HG03280 (cell line): ENCODE measurements around the gene SCAF1.

ENCODE experiments used
- ATAC-seq: cut with Tn5 transposase; IDR thresholded peaks from one replicate; pipeline ENCODE4 v1.9.1; 2021; ENCODE audit warnings: mild to moderate bottlenecking, moderate library complexity; ENCODE audit not compliant: unreplicated experiment

Gene SCAF1, protein sequence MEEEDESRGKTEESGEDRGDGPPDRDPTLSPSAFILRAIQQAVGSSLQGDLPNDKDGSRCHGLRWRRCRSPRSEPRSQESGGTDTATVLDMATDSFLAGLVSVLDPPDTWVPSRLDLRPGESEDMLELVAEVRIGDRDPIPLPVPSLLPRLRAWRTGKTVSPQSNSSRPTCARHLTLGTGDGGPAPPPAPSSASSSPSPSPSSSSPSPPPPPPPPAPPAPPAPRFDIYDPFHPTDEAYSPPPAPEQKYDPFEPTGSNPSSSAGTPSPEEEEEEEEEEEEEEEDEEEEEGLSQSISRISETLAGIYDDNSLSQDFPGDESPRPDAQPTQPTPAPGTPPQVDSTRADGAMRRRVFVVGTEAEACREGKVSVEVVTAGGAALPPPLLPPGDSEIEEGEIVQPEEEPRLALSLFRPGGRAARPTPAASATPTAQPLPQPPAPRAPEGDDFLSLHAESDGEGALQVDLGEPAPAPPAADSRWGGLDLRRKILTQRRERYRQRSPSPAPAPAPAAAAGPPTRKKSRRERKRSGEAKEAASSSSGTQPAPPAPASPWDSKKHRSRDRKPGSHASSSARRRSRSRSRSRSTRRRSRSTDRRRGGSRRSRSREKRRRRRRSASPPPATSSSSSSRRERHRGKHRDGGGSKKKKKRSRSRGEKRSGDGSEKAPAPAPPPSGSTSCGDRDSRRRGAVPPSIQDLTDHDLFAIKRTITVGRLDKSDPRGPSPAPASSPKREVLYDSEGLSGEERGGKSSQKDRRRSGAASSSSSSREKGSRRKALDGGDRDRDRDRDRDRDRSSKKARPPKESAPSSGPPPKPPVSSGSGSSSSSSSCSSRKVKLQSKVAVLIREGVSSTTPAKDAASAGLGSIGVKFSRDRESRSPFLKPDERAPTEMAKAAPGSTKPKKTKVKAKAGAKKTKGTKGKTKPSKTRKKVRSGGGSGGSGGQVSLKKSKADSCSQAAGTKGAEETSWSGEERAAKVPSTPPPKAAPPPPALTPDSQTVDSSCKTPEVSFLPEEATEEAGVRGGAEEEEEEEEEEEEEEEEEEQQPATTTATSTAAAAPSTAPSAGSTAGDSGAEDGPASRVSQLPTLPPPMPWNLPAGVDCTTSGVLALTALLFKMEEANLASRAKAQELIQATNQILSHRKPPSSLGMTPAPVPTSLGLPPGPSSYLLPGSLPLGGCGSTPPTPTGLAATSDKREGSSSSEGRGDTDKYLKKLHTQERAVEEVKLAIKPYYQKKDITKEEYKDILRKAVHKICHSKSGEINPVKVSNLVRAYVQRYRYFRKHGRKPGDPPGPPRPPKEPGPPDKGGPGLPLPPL

DNA sequence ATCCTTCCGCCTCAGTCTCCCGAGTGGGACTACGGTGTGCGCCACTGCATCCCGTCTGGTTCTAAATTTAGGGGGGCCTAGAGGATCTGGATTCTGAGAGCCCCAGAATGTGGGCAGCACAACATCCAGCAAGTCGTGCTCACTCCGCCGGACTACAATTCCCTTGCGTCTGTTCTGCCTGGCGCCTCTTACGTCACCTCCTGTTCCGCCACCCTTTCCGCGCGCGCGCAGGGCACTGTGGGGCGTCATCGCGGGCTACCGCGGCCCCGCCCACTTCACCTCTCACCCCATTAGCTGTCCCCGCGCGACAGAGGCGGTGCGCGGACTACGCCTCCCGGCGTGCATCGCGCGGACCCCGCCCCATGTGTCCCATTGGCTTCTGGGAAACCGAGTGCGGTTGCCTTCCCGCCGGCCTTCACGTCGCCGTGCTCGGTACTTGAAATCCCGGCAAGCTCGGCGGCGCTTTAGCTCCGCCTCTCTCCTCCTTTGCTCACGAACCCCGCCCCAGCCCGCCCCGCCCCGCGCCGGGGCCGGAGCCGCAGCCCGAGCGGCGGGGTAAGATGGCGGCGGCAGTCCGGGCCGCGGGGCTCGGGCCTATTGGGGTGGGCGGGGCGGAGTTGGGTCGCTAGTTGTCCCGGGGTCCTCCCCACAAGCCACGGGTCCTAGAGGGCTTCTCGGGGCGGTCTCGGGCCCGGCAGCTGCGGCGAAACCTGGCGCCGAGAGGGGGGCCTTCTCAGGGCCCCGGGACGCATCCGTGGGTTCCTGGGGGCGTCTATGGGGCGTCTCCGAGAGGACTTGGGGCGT, at the start of gene SCAF1:
Gene SCAF1, plus strand, starts transcription at position 522 of the 804 bp plus-strand sequence. CDS start 2,818 bp downstream, outside the sequence.
- peak; percentile 67 for ATAC-seq

DNA sequence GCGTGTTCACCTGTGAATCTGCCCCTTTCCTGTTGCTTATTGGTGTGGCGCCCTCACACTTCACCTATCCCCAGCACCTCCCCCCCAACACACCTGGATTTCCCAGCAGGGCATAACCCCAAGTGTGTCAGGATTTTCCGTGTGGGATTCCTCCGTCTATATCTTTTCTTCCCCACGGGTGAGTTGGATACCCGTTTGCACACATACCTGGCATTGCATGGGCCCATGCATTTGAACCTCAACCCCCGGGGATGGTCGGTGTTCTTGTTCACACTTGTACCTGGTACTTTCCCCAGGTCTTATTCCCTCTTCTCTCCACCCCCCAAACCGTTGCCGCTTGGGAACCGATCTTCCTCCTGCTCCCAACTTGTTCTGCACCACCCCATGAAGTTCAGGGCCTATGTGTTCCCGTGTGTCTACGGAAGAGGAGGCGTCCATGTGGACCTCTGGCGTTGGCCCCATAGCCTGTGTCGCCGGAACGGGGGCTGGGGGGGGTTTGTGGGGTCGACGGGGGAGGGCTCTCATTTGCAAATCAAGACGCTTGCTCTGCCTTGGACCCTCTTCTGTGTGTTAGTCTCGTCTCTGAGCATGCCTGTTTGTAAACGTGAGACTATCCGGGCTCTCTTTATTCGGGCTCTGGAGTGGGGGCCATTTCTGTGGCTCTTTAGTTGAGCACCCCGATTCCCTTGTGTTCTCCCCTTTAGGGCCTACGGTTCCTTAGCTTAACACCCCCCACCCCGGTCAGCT, 49.4 kb upstream of the SCAF1 start:
- no peak for ATAC-seq

DNA sequence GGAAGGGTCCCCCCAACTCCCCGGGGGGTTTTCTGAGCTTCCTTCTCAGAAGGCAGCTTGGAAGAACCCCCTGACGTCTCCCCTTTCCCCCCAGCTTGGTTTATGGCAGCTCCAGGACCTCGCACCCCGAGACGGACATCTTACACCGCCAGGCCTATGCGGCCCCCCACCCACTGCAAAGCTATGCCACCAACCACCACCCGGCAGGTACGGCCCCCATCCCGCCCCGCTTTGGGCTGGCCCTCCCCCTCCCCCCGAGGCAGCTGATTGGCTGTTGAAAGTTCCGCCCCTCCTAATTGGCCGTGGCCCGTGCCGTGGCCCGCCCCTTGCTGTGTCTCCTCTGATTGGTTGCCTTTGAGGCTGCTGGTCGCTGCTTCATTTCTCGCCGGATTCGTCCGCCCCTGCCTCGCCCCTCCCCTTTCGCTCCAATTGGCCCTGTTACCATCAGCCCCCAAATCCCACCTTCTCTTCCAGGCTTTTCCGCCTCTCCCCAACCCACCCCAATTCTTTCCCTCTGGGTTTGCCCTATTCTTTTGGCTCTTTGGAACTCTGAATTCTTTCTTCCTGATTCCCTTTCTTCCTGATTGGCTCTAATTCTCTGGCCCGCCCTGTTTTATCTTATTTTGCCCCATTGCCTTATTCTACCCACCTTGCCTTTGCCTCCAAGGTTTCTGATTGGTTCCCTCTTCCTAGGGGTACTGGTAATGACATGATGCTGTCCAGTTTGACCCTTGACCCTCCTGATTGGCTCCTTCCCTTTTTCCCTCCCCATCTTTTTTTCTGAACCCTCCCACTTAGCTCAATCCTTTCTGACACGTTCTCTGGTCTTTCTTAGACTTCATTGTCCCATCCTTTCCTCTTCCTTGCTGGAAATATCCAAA, 48.5 kb upstream of the SCAF1 start:
- peak; percentile 46 for ATAC-seq

DNA sequence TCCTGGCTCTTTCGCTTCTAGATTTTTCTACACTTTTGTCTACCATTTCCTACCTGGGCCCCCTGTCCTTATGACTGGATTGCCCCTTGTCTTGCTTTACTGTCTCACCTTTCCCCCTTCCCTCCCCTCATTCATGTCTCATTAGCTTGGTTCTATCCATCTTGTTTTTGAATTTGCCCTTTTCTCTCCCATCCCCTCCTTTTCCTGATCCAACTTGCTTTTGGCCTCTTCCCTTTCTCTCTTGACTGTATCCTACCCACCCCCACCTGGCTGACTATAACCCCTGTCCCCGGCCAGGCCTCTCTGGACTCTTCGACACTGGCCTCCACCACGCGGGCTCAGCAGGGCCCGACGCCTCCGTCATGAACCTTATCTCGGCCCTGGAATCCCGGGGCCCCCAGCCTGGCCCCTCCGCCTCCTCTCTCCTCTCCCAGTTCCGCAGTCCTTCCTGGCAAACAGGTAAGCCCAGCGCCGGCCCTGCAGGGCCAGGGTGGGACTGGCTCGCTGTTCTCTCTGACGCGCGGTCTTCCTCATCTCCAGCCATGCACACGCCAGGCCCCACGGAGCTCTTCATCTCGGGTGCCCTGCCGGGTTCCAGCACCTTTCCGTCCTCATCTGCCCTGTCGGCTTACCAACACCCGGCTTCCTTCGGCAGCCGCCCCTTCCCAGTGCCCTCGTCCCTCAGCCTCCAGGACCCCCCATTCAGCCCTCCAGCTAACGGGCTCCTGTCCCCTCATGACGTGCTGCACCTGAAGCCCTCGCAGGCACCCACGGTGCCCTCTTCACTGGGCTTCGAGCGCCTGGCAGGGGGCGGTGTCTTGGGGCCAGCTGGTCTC, 47.6 kb upstream of the SCAF1 start:
- no peak for ATAC-seq

DNA sequence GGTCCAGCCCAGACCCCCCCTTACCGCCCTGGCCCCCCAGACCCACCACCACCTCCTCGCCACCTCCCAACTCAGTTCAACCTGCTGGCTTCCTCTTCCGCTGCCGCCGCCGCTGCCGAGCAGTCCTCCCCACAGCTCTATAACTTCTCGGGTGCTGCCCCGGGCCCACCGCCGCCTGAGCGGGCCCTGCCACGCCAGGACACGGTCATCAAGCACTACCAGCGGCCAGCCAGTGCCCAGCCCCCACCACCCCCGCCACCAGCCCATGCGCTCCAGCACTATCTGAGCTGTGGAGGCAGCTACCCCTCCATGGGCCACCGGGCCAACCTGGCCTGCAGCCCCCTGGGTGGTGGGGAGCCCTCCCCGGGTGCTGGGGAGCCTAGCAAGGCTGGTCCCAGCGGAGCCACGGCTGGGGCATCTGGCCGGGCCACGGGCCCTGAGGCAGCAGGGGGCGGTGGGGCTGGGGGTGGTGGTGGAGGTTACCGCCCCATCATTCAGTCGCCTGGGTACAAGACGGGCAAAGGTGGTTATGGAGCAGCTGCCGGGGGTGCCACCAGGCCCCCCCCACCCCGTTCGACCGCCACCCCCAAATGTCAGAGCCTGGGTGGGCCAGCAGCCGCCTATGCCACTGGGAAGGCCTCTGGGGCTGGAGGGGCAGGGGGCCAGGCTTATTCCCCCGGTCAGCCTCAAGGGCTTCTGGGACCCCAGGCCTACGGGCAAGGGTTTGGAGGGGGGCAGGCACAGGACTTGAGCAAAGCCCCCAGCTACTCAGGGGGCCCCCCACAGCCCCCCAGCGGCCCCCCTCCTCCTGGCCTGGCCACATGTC, 46.8 kb upstream of the SCAF1 start:
- ATAC-seq, result no peak

DNA sequence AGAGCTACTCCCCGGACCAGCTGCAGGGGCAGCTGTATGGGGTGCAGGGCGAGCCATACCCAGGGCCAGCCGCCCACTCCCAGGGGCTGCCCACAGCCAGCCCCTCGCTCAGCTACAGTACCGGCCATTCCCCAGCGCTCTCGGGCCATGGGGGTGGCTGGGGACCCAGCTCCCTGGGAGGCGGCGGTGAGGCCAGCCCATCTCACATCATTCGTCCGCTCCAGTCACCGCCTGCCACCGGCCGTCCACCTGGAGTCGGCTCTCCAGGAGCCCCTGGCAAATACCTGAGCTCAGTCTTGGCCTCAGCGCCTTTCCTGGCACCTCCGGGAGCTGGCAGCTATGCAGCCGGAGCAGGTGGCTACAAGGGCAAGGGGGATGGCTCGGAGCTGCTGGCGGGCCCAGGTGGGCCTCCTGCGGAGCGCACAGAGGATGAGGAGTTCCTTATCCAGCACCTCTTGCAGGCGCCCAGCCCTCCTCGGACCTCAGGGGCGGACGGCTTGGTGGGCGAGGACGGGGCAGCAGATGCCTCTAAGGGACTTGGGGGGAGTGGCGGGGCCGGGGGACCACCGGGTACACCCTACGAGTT, 46.1 kb upstream of the SCAF1 start:
- no peak for ATAC-seq

DNA sequence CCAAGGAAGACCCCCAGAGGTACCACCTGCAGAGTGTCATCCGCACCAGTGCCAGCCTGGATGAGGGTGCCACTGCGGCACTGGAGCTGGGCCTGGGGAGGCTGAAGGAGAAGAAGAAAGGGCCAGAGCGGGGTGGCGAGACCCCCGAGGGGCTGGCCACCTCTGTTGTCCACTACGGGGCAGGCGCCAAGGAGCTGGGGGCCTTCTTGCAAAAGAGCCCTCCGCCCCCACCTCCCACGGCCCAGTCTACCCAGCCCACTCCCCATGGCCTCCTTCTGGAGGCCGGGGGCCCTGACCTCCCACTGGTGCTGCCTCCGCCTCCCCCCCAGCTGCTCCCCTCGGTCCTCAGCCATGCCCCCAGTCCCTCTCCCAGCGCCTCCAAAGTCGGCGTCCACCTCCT, 45.6 kb upstream of the SCAF1 start:
- ATAC-seq, result no peak

DNA sequence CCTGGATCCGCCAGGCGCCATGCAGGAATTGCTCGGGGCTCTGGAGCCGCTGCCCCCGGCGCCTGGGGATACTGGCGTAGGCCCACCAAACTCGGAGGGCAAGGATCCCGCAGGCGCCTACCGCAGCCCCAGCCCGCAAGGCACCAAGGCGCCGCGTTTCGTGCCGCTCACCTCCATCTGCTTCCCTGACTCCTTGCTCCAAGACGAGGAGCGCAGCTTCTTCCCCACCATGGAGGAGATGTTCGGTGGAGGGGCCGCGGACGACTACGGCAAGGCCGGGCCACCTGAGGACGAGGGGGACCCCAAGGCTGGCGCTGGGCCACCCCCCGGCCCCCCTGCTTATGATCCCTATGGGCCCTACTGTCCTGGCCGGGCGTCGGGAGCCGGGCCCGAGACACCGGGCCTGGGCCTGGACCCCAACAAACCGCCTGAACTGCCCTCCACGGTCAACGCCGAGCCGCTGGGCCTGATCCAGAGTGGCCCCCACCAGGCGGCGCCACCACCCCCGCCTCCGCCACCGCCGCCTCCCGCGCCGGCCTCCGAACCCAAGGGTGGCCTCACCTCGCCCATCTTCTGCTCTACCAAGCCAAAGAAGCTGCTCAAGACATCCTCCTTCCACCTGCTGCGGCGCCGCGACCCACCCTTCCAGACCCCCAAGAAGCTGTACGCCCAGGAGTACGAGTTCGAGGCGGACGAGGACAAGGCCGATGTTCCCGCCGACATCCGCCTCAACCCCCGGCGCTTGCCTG, 44.9 kb upstream of the SCAF1 start:
- no peak for ATAC-seq

DNA sequence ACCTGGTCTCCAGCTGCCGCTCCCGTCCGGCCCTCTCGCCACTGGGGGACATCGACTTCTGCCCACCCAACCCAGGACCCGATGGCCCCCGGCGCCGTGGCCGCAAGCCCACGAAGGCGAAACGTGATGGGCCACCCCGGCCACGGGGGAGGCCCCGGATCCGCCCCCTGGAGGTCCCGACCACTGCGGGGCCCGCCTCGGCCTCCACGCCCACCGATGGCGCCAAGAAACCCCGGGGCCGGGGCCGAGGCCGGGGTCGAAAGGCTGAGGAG, 44.4 kb upstream of the SCAF1 start:
- ATAC-seq, result no peak

DNA sequence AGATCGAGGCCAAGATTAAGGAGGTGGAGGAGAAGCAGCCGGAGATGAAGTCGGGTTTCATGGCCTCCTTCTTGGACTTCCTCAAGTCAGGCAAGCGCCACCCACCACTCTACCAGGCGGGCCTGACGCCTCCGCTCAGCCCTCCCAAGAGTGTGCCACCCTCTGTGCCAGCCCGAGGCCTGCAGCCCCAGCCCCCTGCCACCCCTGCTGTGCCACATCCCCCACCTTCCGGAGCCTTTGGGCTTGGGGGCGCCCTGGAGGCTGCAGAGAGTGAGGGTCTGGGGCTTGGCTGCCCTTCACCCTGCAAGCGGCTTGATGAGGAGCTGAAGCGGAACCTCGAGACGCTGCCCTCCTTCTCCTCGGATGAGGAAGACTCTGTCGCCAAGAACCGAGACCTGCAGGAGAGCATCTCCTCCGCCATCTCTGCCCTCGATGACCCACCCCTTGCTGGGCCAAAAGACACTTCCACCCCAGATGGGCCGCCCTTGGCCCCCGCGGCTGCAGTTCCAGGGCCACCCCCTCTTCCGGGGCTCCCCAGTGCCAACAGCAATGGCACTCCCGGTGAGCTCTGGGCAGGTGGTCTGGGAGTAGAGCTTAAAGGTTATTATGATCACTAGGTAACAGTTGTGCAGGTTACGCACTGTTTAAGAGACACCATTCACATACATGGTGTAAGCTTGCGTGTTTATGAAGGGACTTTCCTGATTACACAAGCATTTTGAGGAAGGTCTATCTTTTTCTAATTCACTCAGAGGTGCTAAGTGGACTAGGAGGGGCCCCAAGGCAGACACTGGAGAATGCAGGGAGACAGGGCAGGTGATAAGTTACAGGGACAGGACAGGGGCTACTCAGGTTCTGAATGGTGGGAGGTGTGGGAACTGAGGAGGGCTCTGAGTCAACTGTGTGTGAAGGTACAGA, 42.4 kb upstream of the SCAF1 start:
- no peak for ATAC-seq

DNA sequence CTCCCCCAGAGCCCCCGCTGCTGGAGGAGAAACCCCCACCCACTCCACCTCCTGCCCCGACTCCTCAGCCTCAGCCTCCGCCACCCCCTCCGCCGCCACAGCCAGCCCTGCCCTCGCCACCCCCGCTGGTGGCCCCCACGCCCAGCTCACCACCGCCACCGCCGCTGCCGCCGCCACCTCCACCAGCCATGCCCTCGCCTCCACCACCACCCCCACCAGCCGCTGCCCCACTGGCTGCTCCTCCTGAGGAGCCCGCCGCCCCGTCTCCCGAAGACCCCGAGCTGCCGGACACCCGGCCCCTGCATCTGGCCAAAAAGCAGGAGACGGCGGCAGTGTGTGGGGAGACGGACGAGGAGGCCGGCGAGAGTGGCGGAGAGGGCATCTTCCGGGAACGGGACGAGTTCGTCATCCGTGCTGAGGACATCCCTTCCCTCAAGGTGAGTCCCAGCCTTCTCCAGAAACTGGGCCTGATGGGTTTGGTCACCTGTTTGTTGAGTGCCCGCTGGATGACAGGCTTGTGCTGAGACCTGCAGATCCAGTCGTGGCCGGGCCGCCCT, 40.4 kb upstream of the SCAF1 start:
- no peak for ATAC-seq

DNA sequence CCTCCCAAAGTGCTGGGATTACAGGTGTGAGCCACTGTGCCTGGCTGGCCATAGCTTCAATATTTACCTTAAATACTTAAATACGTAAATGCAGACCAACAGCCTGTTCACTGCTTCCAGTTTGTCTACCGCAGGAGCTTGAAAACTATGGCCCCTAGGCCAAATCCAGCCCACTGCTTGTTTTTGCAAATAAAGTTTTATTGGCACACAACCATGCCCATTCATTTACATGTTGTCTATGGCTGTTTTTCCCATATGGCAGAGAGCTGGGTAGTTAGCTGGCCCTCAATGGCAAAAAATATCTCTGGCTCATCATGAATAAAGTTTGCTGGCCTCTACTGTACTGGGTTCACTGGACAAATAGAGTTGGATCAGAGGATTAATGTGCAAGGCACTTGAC, 39.2 kb upstream of the SCAF1 start:
- ATAC-seq, result no peak

DNA sequence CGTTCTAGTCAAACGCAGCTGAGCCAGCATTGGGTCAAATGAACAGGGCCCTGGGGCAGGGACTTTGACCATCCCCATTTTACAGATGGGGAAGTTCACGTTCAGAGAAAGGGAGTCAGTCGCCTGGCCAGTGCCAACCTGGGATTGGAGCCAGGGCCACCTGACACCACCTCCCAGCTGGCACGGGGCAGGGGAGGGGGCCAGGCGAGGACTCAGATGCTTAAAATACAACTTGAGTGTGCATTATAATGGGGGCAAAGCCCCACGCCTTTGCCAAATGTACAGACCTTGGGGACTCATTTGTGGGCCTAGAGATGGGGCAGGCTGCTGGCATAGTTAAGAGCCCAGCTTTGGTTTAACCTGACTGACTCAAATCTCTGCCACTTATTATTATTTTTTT, 36.4 kb upstream of the SCAF1 start:
- ATAC-seq, result no peak

DNA sequence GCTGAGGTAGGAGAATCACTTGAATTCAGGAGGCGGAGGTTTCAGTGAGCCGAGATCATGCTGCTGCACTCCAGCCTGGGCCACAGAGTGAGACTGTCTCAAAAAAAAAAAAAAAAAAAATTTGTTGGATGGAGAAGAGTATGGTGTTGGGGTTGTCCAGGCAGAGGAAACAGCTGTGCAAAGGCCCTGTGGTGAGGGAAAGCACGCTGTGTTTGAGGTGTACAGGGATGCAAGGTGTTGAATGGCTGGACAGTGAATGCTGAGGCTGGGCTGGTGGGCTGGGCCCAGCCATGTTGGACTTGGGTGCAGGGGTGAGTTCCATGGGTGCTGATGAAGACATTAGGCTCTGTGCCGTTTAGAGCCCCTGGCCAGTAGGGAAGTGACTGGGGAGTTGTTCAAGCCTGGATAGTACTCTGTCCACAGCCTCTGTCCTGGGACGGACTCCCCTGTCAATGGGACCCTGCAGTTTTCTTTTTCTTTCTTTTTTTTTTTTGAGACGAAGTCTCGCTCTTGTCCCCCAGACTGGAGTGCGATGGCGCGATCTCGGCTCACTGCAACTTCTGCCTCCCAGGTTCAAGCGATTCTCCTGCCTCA, 32.4 kb upstream of the SCAF1 start:
- no peak for ATAC-seq
